ENCODE data around the gene CCDC149. TPM values are rescaled to one million over a fixed set of nuclear protein-coding genes. Genes with fewer than 3 reads are reported as not detected.

CCDC149 gene
- total RNA-seq, 1 donor from 2014 or later = 5.7 TPM

DNA sequence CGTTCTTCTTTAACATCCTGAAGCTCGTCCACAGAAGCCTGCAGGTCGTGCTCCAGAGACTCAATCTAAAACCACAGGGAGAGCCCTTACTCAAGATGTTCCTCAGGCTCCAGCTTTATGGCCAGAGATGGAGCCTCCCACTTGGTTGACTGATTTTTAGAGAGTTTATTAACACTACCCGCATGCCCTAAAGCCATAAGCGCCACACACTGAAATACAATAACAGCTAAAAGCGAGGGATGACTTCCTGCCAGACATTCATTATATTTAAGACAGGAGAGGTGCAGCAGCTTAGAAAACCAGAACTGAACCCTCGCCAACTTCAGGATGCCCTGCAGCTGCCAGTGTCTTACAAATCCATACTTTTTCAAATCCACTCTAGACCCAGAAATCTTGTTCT is 75.5 kb downstream of the CCDC149 start:
- no peak overlapping the region for H3K4me3 ChIP-seq (ENCODE audit: low read length in 3 of 3)
- H3K9ac ChIP-seq (ENCODE audit: low read depth in 1 of 3, low read length in 3 of 3) = no peak overlapping the region
- H3K36me3 ChIP-seq (ENCODE audit: control insufficient read depth in 3 of 3, insufficient read depth in 3 of 3, low read length in 3 of 3) = peaks cover 5 to 24% (median 12%) of the 10 kb centered on the region in 3 donors
- no peaks in the 10 kb centered on the region for H3K9me3 ChIP-seq (ENCODE audit: control insufficient read depth in 3 of 3, low read length in 3 of 3)
- no peaks in the 10 kb centered on the region for H3K4me1 ChIP-seq (ENCODE audit: control insufficient read depth in 3 of 3, insufficient read depth in 3 of 3, low read length in 3 of 3)
- no peak overlapping the region for H3K27ac ChIP-seq (ENCODE audit: low read depth, low read length)
- no peaks in the 10 kb centered on the region for H3K27me3 ChIP-seq (ENCODE audit: control insufficient read depth in 3 of 3, insufficient read depth in 3 of 3, low read length in 3 of 3)

DNA sequence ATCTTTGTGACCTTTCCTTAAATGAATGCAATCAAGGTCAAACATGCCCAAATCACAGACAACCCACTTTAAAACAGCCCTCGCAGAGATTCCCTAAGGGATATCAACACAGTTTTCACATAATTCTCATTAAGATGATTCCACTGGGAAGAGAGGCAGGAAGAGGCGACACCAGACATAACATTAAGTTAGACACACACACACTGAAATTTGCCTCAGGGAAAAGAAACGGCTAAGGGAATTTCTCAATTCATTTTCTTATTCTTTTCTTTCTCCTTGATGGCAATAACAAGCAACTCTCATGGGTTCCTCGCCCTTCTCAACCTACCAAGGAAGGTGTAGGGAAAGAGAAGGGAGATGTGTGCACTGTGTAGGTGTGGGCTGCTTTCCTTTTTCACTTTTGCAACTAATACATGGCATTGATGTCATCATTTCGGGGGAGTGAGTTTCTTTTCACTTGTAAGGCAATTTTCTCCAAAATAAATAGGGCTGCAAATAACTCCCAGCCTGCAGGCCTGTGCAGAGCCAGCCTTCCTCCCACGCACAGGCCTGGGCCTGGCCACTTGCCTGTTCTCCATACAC is 76.1 kb downstream of the CCDC149 start:
- Histone ChIP-seq H3K27me3 (ENCODE audit: control insufficient read depth in 3 of 3, insufficient read depth in 3 of 3, low read length in 3 of 3) (no peaks in the 10 kb centered on the region), H3K27ac (ENCODE audit: low read depth, low read length) (no peak overlapping the region), H3K4me3 (ENCODE audit: low read length in 3 of 3) (no peak overlapping the region), H3K4me1 (ENCODE audit: control insufficient read depth in 3 of 3, insufficient read depth in 3 of 3, low read length in 3 of 3) (no peaks in the 10 kb centered on the region), H3K9ac (ENCODE audit: low read depth in 1 of 3, low read length in 3 of 3) (no peak overlapping the region), H3K36me3 (ENCODE audit: control insufficient read depth in 3 of 3, insufficient read depth in 3 of 3, low read length in 3 of 3) (peaks cover 5 to 24% (median 12%) of the 10 kb centered on the region in 3 donors), H3K9me3 (ENCODE audit: control insufficient read depth in 3 of 3, low read length in 3 of 3) (no peaks in the 10 kb centered on the region)

GRCh38 chr4:24835696-24836095 is 77.1 kb downstream of the CCDC149 start:
- no peak overlapping the region for H3K27ac ChIP-seq (ENCODE audit: low read depth, low read length)
- H3K36me3 ChIP-seq (ENCODE audit: control insufficient read depth in 3 of 3, insufficient read depth in 3 of 3, low read length in 3 of 3) = peaks cover 11 to 25% (median 17%) of the 10 kb centered on the region in 3 donors
- H3K9ac ChIP-seq (ENCODE audit: low read depth in 1 of 3, low read length in 3 of 3) = no peak overlapping the region
- no peak overlapping the region for H3K4me3 ChIP-seq (ENCODE audit: low read length in 3 of 3)
- no peaks in the 10 kb centered on the region for H3K27me3 ChIP-seq (ENCODE audit: control insufficient read depth in 3 of 3, insufficient read depth in 3 of 3, low read length in 3 of 3)
- no peaks in the 10 kb centered on the region for H3K9me3 ChIP-seq (ENCODE audit: control insufficient read depth in 3 of 3, low read length in 3 of 3)
- no peaks in the 10 kb centered on the region for H3K4me1 ChIP-seq (ENCODE audit: control insufficient read depth in 3 of 3, insufficient read depth in 3 of 3, low read length in 3 of 3)

GRCh38 chr4:24831637-24832036 is 81.2 kb downstream of the CCDC149 start:
- H3K4me3 ChIP-seq (ENCODE audit: low read length in 3 of 3) = no peak overlapping the region
- H3K36me3 ChIP-seq (ENCODE audit: control insufficient read depth in 3 of 3, insufficient read depth in 3 of 3, low read length in 3 of 3) = peaks cover 22 to 28% (median 23%) of the 10 kb centered on the region in 3 donors
- no peak overlapping the region for H3K27ac ChIP-seq (ENCODE audit: low read depth, low read length)
- no peaks in the 10 kb centered on the region for H3K4me1 ChIP-seq (ENCODE audit: control insufficient read depth in 3 of 3, insufficient read depth in 3 of 3, low read length in 3 of 3)
- H3K9me3 ChIP-seq (ENCODE audit: control insufficient read depth in 3 of 3, low read length in 3 of 3) = no peaks in the 10 kb centered on the region
- H3K27me3 ChIP-seq (ENCODE audit: control insufficient read depth in 3 of 3, insufficient read depth in 3 of 3, low read length in 3 of 3) = no peaks in the 10 kb centered on the region
- H3K9ac ChIP-seq (ENCODE audit: low read depth in 1 of 3, low read length in 3 of 3) = no peak overlapping the region

DNA sequence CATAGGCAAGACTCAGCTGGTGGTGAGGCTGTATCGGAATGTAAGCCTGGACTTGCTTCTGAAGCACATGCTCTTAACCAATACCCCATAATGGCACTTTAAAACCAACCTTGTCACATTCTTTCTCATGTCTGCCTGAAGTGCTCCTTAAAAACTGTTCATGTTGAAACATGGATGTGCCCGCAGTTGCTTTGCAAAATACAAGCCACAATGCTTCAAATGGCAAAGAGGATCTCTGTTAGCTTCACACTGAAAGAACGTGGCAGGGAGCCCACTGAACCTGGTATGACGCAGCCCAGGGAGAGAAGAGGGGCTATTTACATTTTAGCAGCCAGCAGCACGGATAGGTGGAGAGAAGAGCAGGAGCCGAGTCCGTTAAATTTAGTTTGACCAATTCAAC is 88.1 kb downstream of the CCDC149 start:
- Histone ChIP-seq H3K27ac (ENCODE audit: low read depth, low read length) (no peak overlapping the region), H3K36me3 (ENCODE audit: control insufficient read depth in 3 of 3, insufficient read depth in 3 of 3, low read length in 3 of 3) (peaks cover 5 to 21% (median 8%) of the 10 kb centered on the region in 3 donors), H3K4me3 (ENCODE audit: low read length in 3 of 3) (no peak overlapping the region), H3K4me1 (ENCODE audit: control insufficient read depth in 3 of 3, insufficient read depth in 3 of 3, low read length in 3 of 3) (no peaks in the 10 kb centered on the region), H3K9ac (ENCODE audit: low read depth in 1 of 3, low read length in 3 of 3) (no peak overlapping the region), H3K9me3 (ENCODE audit: control insufficient read depth in 3 of 3, low read length in 3 of 3) (no peaks in the 10 kb centered on the region), H3K27me3 (ENCODE audit: control insufficient read depth in 3 of 3, insufficient read depth in 3 of 3, low read length in 3 of 3) (no peaks in the 10 kb centered on the region)

GRCh38 chr4:24820541-24820940 is 92.3 kb downstream of the CCDC149 start:
- H3K36me3 ChIP-seq (ENCODE audit: control insufficient read depth in 3 of 3, insufficient read depth in 3 of 3, low read length in 3 of 3) = peaks cover 0 to 27% (median 17%) of the 10 kb centered on the region in 3 donors
- H3K4me1 ChIP-seq (ENCODE audit: control insufficient read depth in 3 of 3, insufficient read depth in 3 of 3, low read length in 3 of 3) = no peaks in the 10 kb centered on the region
- H3K9ac ChIP-seq (ENCODE audit: low read depth in 1 of 3, low read length in 3 of 3) = no peak overlapping the region
- no peak overlapping the region for H3K27ac ChIP-seq (ENCODE audit: low read depth, low read length)
- H3K4me3 ChIP-seq (ENCODE audit: low read length in 3 of 3) = no peak overlapping the region
- no peaks in the 10 kb centered on the region for H3K9me3 ChIP-seq (ENCODE audit: control insufficient read depth in 3 of 3, low read length in 3 of 3)
- no peaks in the 10 kb centered on the region for H3K27me3 ChIP-seq (ENCODE audit: control insufficient read depth in 3 of 3, insufficient read depth in 3 of 3, low read length in 3 of 3)

DNA sequence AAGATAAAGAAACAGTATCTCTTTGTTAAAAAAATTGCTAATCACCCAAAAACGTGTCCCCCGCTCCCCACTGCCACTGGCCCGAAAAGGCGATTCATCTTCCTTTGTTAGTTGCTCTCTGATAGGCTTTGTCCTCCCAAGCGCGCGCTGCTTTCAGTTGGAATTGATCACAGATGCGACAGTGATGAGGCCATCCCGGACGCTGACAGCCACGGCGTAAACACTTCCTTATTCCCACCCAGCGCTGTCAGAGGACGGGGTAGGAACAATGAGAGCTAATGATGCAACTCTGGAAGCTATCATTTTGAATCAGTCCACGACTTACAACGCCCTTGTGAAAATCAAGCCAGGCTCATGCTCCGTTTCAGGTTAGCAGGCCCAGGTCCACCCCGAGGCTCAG is 96.0 kb downstream of the CCDC149 start:
- no peaks in the 10 kb centered on the region for H3K27me3 ChIP-seq (ENCODE audit: control insufficient read depth in 3 of 3, insufficient read depth in 3 of 3, low read length in 3 of 3)
- H3K9me3 ChIP-seq (ENCODE audit: control insufficient read depth in 3 of 3, low read length in 3 of 3) = no peaks in the 10 kb centered on the region
- H3K4me1 ChIP-seq (ENCODE audit: control insufficient read depth in 3 of 3, insufficient read depth in 3 of 3, low read length in 3 of 3) = no peaks in the 10 kb centered on the region
- H3K27ac ChIP-seq (ENCODE audit: low read depth, low read length) = no peak overlapping the region
- no peak overlapping the region for H3K4me3 ChIP-seq (ENCODE audit: low read length in 3 of 3)
- H3K36me3 ChIP-seq (ENCODE audit: control insufficient read depth in 3 of 3, insufficient read depth in 3 of 3, low read length in 3 of 3) = peaks cover 5 to 23% (median 17%) of the 10 kb centered on the region in 3 donors
- no peak overlapping the region for H3K9ac ChIP-seq (ENCODE audit: low read depth in 1 of 3, low read length in 3 of 3)

DNA sequence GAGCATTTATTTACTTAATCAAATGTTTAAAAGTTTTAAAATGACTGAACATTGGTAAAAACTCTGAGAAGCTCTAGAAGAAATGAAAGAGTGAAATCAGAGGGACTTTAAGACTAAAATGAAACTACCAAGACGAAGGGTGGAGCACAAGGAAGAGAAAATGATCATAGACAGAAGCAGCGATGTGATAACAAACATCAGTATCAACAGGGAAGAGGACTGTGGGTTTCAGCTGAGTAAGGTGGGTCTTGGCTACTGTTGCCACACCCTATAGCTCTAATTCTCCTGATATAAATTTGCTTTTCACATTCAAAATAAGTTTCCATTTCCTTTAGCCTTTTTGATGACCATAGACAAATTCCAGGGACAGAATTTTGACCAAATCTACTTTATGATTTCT is 99.1 kb downstream of the CCDC149 start:
- Histone ChIP-seq H3K4me3 (ENCODE audit: low read length in 3 of 3) (no peak overlapping the region), H3K9me3 (ENCODE audit: control insufficient read depth in 3 of 3, low read length in 3 of 3) (no peaks in the 10 kb centered on the region), H3K27ac (ENCODE audit: low read depth, low read length) (no peak overlapping the region), H3K9ac (ENCODE audit: low read depth in 1 of 3, low read length in 3 of 3) (no peak overlapping the region), H3K36me3 (ENCODE audit: control insufficient read depth in 3 of 3, insufficient read depth in 3 of 3, low read length in 3 of 3) (peaks cover 5 to 15% (median 10%) of the 10 kb centered on the region in 3 donors), H3K4me1 (ENCODE audit: control insufficient read depth in 3 of 3, insufficient read depth in 3 of 3, low read length in 3 of 3) (no peaks in the 10 kb centered on the region), H3K27me3 (ENCODE audit: control insufficient read depth in 3 of 3, insufficient read depth in 3 of 3, low read length in 3 of 3) (no peaks in the 10 kb centered on the region)

GRCh38 chr4:24810871-24811631 is 101.8 kb downstream of the CCDC149 start:
- Histone ChIP-seq H3K9me3 (ENCODE audit: control insufficient read depth in 3 of 3, low read length in 3 of 3) (no peaks in the 10 kb centered on the region), H3K4me1 (ENCODE audit: control insufficient read depth in 3 of 3, insufficient read depth in 3 of 3, low read length in 3 of 3) (no peaks in the 10 kb centered on the region), H3K4me3 (ENCODE audit: low read length in 3 of 3) (no peak overlapping the region), H3K27me3 (ENCODE audit: control insufficient read depth in 3 of 3, insufficient read depth in 3 of 3, low read length in 3 of 3) (no peaks in the 10 kb centered on the region), H3K36me3 (ENCODE audit: control insufficient read depth in 3 of 3, insufficient read depth in 3 of 3, low read length in 3 of 3) (peaks cover 0 to 12% (median 12%) of the 10 kb centered on the region in 3 donors), H3K27ac (ENCODE audit: low read depth, low read length) (no peak overlapping the region), H3K9ac (ENCODE audit: low read depth in 1 of 3, low read length in 3 of 3) (no peak overlapping the region)

DNA sequence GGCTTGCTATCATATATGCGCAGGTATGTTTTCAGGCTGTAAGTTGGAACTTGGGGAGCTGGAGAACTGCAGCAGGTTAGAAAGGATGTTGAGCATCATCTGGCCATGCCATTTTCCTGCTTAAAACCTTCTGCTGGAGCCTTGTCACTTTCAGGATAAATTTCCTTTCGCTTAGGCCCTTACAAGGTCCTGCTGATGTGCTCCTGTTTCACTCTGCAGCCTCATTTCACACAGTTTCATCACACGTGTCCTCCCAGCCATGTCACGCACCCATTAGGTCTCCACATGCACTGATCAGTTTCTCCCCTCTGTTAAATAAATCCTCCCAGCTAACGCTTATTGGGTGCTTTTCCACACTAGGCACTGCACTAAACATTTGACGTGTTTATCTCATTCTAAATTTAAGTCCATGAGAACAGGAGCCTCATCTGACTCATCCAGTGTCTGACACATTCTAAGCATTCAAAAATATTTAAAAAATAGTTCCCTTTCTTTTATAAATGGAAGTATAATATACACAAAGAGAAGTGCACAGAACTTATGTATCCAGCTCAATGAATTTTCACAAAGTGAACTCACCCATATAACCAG is 102.9 kb downstream of the CCDC149 start:
- no peaks in the 10 kb centered on the region for H3K4me1 ChIP-seq (ENCODE audit: control insufficient read depth in 3 of 3, insufficient read depth in 3 of 3, low read length in 3 of 3)

More for the DNA sequence above, 102.9 kb downstream of the CCDC149 start:
- Histone ChIP-seq H3K4me3 (ENCODE audit: low read length in 3 of 3) (no peak overlapping the region), H3K9me3 (ENCODE audit: control insufficient read depth in 3 of 3, low read length in 3 of 3) (no peaks in the 10 kb centered on the region), H3K27ac (ENCODE audit: low read depth, low read length) (no peak overlapping the region), H3K27me3 (ENCODE audit: control insufficient read depth in 3 of 3, insufficient read depth in 3 of 3, low read length in 3 of 3) (no peaks in the 10 kb centered on the region), H3K36me3 (ENCODE audit: control insufficient read depth in 3 of 3, insufficient read depth in 3 of 3, low read length in 3 of 3) (peaks cover 0 to 12% (median 12%) of the 10 kb centered on the region in 3 donors), H3K9ac (ENCODE audit: low read depth in 1 of 3, low read length in 3 of 3) (no peak overlapping the region)

Measured in skeletal muscle tissue (tissue), 4 donors.